NCI-H2196 treated with DMSO at 0.1 percent for 48 hours (cell line): ENCODE results near the gene CYFIP1.

ENCODE experiments used
- DNase-seq: peaks from one replicate; lab custom pipeline; 2025; ENCODE audit not compliant: unreplicated experiment; lab: John Stamatoyannopoulos, UW

Gene CYFIP1

DNA sequence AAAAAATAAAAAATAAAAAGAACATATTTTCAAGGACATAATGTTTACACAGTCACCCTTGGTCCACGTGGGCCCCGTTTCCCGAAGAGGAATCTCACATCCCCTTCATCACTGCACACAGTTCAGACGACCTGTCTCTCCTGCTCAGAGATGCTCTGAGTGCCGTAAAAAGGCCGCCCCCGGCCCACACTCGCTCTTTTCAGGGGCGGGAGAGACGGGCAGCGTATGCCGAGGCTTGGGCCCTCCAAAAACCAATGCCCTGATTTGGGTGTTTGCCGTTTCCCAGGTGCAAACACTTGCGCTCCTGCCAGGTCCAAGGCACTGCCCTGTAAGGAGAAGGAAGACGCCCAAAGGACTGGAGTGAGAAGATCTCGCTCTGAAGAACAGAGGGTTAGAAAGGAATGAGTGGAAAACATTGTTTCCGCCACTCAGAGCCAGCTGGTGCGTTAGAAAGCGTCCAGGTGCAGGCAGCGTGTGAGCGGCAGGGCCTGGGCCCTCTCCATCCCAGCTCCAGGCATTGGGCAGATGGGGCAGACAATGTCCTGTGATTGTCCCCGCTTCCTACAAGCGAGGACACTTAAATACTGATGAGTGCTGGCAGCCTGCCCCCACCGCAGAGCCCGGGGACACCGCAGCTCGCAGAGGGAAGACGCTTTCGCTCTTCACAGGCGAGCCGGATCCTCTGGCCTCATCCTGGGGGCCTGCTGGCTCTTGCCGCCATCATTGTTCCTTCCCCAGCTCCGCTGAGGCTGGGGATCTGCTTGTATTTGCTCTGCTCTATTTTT lies 88.5 kb downstream of the CYFIP1 start:
- DNase-seq: no peak

GRCh38 chr15:22890296-22890695 lies 89.9 kb downstream of the CYFIP1 start:
- DNase-seq: no peak

DNA sequence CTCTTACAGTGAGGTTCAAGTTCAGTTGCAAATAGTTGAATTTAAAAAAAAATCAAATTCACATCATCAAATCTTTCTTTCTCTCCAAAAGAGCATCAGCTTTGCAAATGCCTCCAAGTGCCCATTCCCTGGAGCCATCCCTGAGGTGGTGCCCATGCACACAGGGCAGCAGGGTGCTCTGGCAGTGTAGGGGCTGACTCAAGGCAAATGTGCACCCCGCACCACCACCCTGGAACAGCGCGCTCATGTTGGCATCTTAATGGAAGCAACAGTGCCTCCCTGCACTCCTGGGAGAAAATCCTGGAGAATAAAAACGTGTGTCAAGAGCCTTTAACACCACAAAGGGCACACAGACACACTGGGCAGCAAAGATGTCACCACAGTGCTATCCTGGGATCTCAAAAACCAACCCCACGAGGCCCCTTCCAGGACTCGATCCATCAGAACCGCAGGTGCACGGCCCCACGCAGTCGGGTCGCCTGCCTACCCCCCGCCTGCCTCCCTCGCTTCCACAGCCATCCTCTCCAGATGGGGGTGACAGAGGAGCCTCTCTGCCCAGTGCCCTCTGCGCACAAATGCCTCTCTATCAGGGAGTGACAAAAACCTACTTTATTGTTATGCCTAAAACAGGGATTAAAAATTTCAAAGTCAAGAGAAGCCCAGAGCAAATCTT lies 90.9 kb downstream of the CYFIP1 start:
- DNase-seq: no peak

GRCh38 chr15:22888120-22888859 lies 91.9 kb downstream of the CYFIP1 start:
- DNase-seq: no peak

- no peak for DNase-seq
Observed at GRCh38 chr15:22887157-22887951, 92.8 kb downstream of the CYFIP1 start.

DNA sequence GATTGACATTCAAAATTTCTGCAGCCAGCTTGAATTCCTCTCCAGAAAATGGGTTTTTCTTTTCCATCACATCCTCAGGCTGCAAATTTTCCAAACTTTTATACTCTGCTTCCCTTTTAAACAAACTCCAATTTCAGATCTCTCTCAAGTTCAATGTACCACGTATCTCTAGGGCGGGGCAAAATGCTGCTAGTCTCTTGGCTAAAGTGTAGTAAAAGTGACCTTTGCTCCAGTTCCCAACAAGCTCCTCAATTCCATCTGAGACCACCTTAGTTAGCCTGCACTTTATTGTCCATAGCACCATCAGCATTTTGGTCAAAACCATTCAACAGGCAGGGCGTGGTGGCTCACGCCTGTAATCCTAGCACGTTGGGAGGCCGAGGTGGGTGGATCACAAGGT lies 95.0 kb downstream of the CYFIP1 start:
- no peak for DNase-seq

GRCh38 chr15:22884344-22884743 lies 95.8 kb downstream of the CYFIP1 start:
- DNase-seq: no peak

DNA sequence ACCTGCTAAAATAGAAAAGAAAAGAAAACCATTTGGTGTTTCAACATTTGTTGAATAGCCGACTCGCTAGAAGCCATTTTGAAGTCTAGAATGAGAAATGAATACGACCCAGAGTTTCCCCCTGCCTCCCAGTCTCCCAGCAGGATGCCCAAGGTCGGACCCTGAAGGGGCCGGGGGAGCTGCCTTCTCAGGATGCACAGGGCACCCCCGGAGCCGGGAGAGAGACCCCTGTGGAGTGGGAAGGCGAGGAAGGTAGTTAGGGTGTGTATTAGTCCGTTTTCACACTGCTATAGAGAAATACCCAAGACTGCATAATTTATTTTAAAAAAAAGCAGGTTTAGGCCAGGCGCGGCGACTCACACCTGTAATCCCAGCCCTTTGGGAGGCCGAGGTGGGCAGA lies 97.0 kb downstream of the CYFIP1 start:
- no peak for DNase-seq

GRCh38 chr15:22881739-22882440 lies 98.3 kb downstream of the CYFIP1 start:
- no peak for DNase-seq

- no peak for DNase-seq
Observed at GRCh38 chr15:22880981-22881738, 99.0 kb downstream of the CYFIP1 start.

- DNase-seq: no peak
Observed at GRCh38 chr15:22880068-22880980, 99.8 kb downstream of the CYFIP1 start.

- DNase-seq: no peak
Observed at GRCh38 chr15:22878103-22878502, 102.1 kb downstream of the CYFIP1 start.

GRCh38 chr15:22877607-22878006 lies 102.6 kb downstream of the CYFIP1 start:
- DNase-seq: no peak

DNA sequence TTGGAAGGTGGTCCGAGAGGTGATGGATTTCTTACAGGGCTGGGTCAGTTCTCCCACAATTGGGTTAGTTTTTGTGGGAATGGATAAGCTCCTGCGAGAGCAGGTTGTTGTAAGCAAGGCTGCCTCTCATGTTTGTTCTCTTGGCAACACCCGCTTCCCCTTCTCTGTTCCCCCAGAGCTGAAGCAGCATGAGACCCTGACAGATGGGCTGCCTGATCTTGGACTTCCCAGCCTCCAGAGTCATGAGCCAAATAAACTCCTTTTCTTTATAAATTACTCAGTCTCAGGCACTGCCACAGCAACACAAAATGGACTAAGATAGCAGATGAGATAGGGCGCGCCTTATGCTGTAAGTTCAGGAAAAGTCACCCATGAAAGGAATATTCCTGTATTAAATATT lies 103.1 kb downstream of the CYFIP1 start:
- no peak for DNase-seq

- no peak for DNase-seq
Observed at GRCh38 chr15:22874966-22875365, 105.2 kb downstream of the CYFIP1 start.

DNA sequence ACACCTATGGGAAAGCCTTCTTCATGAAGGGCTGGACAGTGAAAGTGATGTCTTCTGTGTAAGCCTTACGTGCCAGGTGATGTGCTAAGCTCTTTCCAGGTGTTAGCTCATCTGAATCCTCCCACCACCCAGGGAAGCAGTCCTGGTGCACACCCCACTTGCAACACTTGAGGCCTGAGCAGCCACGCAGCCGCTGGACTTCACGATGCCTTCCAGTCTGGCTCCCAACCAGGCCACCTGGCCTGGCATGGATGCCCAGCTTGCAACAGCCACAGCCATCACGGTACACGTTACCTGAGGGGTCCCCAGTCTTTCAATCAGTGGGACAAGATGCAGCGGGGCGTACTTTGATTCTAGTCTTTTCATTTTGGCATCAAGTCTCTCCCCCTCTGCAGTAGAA lies 105.9 kb downstream of the CYFIP1 start:
- no peak for DNase-seq

- DNase-seq: no peak
Observed at GRCh38 chr15:22873841-22874240, 106.3 kb downstream of the CYFIP1 start.

DNA sequence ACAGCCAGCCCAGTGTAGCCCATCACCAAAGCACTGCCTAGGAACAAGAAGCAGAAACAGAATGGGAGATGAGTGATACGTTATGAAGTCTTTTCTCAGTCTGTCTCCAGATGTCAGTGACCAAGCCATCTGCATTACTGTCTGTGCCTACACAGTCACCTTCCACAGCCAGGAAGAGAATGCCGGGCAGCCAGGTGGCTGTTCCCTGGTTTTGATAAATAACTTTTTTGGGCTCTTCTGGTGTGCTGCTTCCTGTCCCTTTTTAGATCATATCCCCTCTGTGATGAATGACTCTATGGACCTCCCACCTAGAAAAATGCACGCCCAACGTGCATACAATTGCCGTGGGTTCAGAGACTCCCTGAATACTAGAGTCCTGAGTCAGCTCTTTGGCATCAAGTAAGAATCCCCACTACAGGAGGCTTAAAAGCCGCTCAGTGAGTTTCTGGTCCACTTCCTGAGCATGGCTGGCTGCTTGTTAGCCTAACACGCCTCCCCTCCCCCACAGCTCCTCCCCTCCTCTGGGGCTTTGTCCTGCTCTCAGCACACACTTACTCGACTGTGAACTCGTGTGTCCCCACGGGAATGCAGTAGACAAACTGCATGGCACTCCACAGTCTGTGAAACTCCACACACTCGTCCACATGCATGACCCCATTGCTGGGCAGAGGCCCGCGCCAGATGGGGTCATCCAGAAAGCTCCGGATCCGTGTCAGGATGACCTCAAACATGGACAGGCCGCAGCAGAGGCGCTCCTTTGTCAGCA lies 107.0 kb downstream of the CYFIP1 start:
- DNase-seq: no peak
